Hematopoietic multipotent progenitor cell treated with erythropoietin and hydrocortisone succinate and interleukin-3 and kit ligand, for 6 days (in vitro differentiated cells): ENCODE measurements around the gene GLRX3.
"Not testable (repeated sequence)": the region's sequence is repeated elsewhere in the genome, so short reads cannot be mapped to it uniquely, and the experiment has no call there.

Experiments
- DNase-seq: peaks from one replicate; pipeline ENCODE4 v3.0.0-alpha.2; 2015

Gene GLRX3

GRCh38 chr10:130190737-130191115 is 54.5 kb downstream of the GLRX3 start:
- DNase-seq, result no peak

DNA sequence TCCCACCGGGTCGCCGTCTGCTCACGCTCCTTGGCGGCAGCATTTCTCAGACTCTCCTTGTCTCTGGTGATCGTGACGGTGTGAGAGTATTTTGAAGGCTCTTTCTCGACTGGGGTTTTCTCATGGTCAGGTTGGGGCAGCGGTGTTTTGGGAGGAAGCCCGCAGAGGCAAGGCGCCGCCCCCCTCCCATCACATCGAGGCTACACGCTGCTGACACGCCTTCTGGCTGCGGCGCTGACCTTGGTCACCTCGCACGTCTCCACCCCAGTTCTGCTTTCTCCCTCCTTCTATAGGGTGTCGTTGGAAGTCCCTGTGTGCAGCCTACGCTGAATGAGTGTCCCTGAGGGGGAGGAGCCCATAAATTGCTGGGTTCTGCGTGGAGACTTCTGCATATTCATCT is 55.2 kb downstream of the GLRX3 start:
- no peak for DNase-seq

GRCh38 chr10:130192276-130192848 is 56.2 kb downstream of the GLRX3 start:
- no peak for DNase-seq

GRCh38 chr10:130193033-130193432 is 56.8 kb downstream of the GLRX3 start:
- DNase-seq, result no peak

DNA sequence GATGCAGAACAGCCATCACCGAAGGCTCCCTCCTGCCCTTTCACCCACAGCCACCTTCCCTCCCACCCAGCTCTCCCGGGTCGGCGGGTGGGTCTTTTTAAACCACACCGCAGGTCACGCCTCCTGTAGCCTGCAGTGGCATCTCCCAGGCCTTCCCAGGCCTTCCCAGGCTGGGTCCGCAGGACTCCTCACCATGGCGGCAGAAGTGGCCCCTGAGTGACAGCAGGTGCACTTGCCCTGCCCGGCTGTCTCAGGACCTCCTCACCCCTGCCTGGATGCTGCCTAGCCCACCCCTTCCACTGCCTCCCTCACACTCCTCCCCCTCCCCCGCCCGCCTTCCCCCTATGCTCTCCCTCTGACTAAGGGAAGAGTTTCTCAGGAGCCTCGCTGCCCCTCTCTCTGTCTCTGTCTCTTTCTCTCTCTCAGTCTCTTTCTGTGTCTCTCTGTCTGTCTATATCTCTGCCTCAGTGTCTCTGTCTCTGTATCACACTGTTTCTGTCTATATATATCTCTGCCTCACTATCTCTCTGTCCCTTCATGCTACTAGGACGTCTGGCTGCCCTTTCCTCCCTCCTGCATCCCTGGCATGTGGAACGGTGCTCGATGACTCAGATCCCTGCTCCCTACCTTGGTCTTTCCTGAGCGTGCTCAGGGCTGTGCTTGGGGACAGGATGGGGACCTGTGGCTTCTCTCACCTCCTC is 57.5 kb downstream of the GLRX3 start:
- no peak for DNase-seq

DNA sequence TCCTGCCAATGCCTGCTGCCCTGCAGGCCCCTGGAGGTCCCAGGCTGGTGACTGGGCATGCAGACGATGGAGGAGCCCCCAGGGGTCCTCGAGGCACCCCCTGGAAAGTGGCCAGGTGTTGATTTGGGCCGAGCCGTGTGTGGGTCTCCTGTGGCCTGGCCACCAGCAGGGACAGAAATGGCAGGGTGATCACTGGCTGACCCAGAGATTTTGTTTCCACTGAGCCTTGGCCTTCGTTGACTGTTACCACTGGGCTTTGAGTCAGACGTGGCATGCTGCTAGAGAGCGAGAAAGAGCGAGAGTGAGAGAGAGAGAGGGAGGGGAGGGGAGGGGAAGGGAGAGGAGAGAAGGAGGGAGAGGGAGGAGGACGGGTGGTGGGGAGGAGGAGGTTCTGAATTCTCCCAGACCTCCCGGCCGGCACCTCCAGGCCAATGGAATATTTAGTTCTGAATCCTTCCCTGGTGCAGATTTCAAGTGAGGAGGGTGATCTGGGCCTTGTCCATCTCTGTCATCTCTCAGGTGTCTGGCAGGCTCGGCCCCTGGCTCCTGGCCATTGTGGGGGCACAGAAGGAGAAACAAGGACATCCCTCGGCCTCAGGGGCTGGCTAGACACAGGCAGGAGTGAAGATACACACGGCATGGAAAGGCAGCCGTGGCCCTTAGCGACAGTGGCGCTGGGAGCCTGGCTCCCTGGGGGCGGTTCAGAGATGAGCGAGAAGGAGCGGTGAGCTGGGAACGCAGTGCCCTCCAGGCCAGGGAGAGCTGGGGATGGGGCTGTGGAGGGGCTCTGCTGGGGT is 58.2 kb downstream of the GLRX3 start:
- DNase-seq, result no peak

DNA sequence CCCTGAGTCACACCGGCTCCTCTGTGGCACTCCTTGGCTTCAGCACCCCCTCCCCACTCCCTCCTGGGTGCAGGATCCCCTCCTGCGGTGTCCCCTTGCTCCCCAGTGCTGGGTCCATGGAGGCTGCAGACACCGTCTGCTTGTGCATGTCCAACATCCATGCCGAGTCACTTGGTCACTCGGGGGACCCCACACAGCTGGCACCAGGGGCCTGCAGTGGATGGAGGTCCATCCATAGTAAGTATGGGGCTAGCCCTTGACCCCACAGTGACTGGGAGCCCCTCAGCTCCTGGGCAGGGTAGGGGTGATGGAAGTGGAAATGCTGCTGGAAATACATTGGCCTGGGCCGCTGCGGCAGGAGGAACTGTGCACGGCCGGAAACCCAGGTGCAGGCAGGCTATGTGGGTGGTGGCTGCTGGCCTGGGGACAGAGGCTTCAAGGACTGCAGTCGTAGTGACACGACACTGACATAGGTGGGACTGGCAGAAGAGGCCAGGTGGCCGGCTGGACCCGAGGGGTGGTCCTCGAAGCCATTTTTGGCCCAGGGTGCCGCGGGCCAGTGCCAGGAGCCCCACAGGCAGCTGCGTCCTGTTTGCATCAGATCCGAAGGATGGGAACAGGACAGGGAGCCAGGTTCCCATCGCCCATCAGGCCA is 58.9 kb downstream of the GLRX3 start:
- no peak for DNase-seq

DNA sequence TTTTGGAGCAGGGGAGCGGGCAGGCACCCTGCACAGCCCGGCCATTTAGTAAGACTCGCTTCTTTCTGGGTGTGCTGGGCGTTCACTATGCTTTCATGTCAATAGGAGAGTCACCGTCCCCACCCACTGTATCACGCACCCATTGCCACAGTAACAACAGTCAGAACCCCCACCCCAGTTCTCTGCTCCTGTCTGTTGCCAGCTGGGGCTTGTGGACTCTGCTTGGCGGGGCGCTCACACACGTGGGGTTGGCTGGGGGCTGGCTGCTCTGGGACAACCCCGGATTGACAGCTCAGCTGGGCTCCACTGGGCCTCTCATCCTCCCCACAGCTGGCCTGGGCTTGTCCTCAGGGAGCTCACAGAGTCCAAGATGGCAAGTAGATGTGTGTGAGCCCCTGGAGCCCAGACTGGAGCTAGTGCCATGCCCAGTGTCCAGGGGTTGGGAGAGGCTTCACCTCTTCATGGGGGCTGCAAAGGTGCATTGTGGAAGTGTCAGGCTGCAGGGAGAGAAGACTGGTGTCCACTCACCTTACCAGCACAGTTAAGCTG is 59.6 kb downstream of the GLRX3 start:
- no peak for DNase-seq

DNA sequence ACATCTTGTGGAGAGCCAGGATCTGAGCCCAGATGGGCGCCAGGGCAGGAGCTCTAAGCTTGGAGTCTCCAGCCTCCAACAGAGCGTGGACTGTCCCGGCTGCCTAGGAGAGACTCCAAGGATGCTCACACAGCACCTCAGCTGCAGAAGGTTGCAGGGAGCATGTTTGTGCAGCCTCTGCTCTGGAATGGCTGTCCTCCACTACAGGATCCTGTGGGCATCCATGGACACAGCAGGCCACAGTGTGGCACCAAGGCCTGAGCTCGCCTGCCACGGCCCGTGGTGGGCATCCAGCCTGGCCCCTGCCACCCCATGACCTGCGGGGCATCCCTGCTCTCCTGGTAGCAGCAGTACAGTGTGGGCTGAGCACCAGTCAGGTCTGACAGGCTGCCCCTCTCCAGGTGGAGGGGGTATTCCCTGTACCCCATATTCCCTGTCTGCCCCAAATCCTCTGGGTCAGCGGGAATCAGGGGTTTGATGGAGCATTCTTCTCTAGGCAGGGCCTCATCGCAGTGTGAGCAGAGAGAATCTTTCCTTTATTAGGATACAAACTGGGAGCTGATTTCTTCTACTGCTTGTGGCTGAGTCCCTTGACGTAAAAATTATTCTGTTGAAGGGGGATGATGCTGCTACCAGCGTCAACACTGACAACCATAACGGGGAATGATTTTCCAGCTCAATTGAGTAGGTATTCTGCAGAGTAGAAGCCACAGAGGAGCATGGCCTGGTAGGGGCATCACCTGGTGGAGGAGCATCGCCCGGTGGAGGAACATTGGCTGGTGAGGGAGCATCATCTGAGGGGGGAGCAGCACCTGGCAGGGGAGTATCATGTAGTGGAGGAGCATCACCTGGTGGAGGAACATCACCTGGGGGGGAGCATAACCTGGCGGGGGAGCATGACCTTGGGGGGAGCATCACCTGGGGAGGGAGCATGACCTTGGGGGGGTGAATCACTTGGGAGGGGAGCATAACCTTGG is 60.6 kb downstream of the GLRX3 start:
- no peak for DNase-seq

DNA sequence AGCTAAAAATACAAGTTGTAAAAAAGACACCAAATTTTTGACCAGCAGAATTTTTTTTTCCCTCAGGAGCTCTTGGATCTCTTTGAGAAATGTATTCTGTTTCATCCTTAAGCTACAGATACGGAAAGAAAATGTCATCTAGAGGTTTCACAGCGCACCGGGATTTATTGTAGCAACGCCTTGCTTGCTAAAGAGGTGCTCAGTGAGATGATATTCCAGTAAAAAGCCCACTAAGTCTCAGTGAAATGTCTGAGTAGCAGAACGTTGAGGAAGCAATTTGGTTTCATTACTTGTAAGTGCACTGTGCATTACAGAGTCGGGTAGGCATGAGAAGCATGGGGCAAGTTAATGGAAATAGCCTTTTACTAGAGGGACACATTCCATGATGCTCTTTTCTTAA is 62.5 kb downstream of the GLRX3 start:
- DNase-seq, result no peak

- DNase-seq, result no peak
These were observed 64.2 kb downstream of the GLRX3 start for GRCh38 chr10:130200179-130201042.

DNA sequence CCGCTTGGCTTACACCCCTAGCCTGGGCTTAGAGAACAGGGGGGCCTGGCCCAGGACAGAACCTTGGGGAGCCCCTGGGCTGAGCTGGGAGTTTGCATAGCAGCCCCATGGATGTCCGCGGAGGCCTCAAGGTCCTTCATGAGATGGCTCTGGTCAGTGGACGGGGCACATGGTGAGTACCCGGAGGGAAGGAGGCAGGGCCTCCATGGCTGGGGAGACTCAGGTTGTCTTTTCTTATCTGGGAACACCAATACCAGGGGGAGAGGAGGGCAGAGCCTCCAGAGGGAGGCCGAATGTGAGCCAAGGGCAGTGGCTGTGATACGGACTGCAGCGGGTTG is 64.8 kb downstream of the GLRX3 start:
- DNase-seq, result no peak

GRCh38 chr10:130202150-130202549 is 66.0 kb downstream of the GLRX3 start:
- not testable (repeated sequence) for DNase-seq

- DNase-seq, result no peak
These were observed 66.9 kb downstream of the GLRX3 start for GRCh38 chr10:130202984-130203621.

GRCh38 chr10:130203626-130204025 is 67.4 kb downstream of the GLRX3 start:
- DNase-seq, result no peak

GRCh38 chr10:130206216-130206737 is 70.1 kb downstream of the GLRX3 start:
- DNase-seq, result no peak

- DNase-seq, result no peak
These were observed 71.0 kb downstream of the GLRX3 start for GRCh38 chr10:130207205-130207604.

GRCh38 chr10:130208807-130209206 is 72.6 kb downstream of the GLRX3 start:
- DNase-seq, result no peak

DNA sequence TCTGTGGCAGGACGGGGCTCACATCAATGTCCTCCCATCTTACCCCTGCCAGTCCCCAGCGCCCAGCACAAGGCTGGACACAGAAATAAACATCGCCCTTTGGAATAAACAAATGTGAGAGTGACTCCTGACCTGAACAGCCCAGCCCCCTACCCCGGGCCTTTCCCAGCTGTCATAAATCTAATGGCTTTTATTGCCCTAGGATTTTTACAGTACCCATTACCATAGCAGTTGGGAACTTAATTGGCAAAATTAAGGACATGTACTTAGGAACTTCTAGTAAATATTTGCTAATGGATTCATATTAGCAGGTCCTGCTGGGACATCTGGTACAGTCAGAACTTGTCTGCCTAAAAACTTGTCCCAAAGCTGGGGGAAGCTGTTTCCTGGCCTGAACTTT is 76.6 kb downstream of the GLRX3 start:
- DNase-seq, result no peak

GRCh38 chr10:130213286-130214080 is 77.3 kb downstream of the GLRX3 start:
- DNase-seq, result no peak
